Heart left ventricle (tissue), 16 donors: ENCODE results near the gene DDIT4L. TPM values are rescaled to one million over a fixed set of nuclear protein-coding genes. Genes with fewer than 3 reads are reported as not detected.
"Not testable (repeated sequence)": the region's sequence is repeated elsewhere in the genome, so short reads cannot be mapped to it uniquely, and the experiment has no call there.

ENCODE experiments used
- ATAC-seq, 4 donors: fragments of 200-7000 bp; cut with Tn5 transposase; one replicate each; pipeline ENCODE4 v1.9.1; 2020 to 2022; ENCODE audit warnings: moderate library complexity in 4 of 4, mild to moderate bottlenecking in 3 of 4, moderate number of reproducible peaks in 1 of 4
- DNase-seq, 5 donors: peaks; one replicate each; pipeline ENCODE4 v3.0.0-alpha.2; 2020
- H3K27ac ChIP-seq, 12 donors: fragments of 200-600 bp; sonication (generic) in 4 of 12; one replicate each; pipeline versions ENCODE4 v1.5.0 to v1.8.0; 2016 to 2022; ENCODE audit warnings: mild to moderate bottlenecking in 2 of 12
- H3K27me3 ChIP-seq, 9 donors: fragments of 200-600 bp; sonication (generic) in 2 of 9; one replicate each; pipeline versions ENCODE4 v1.5.1 to v1.8.0; 2016 to 2022; ENCODE audit warnings: mild to moderate bottlenecking in 3 of 9
- H3K36me3 ChIP-seq, 9 donors: fragments of 200-600 bp; sonication (generic) in 2 of 9; one replicate each; pipeline versions ENCODE4 v1.5.0 to v1.8.0; 2018 to 2022; ENCODE audit warnings: mild to moderate bottlenecking in 2 of 9
- H3K4me1 ChIP-seq, 12 donors: fragments of 200-600 bp; sonication (generic) in 4 of 12; one replicate each; pipeline versions ENCODE4 v1.5.0 to v1.8.0; 2016 to 2022; ENCODE audit warnings: mild to moderate bottlenecking in 3 of 12
- H3K4me3 ChIP-seq, 12 donors: fragments of 200-600 bp; sonication (generic) in 4 of 12; one replicate each; pipeline versions ENCODE4 v1.5.0 to v1.8.0; 2017 to 2022; ENCODE audit warnings: mild to moderate bottlenecking in 9 of 12, moderate library complexity in 4 of 12
- H3K9me3 ChIP-seq, 12 donors: fragments of 200-600 bp; sonication (generic) in 4 of 12; one replicate each; pipeline versions ENCODE4 v1.5.0 to v1.8.0; 2016 to 2022; ENCODE audit warnings: mild to moderate bottlenecking in 1 of 12
- POLR2A ChIP-seq, 2 donors: fragments of 450-650 bp; IDR thresholded peaks; one replicate each; pipeline ENCODE4 v1.6.1; 2017; ENCODE audit warnings: antibody characterized with exemption in 2 of 2, mild to moderate bottlenecking in 2 of 2, moderate library complexity in 2 of 2
- WGBS, 4 donors: extraction: QIAGEN DNeasy Blood & Tissue Kit in 2 of 4; methylation state at CpG; one replicate each; pipeline versions ENCODE4 v1.1.5 to v1.1.7; 2013 to 2018; 5-methylcytosine and 5-hydroxymethylcytosine counted together
- intact Hi-C, 10 donors: fragments of 100-400 bp; cut with DNase I; formaldehyde crosslinking; loops; one replicate each; pipeline versions ENCODE4 v1.11.1 to v1.14.2; 2022
- polyA plus RNA-seq, 2 donors: library from polyadenylated mRNA; stranded (reverse); fragments of 200-250 nt; gene quantifications; one replicate each; pipeline ENCODE4 v1.2.3, GENCODE V29; 2013
- total RNA-seq, 9 donors: library from RNA; depleted of rRNA in 2 of 9; stranded (reverse); fragments of >200 nt in 2 of 9; fragmentation: NEBNext Ultra II Directional in 3 of 9; extraction: Animal tissue kit (Norgen Biotek cat#: 25700) in 3 of 9; gene quantifications; one replicate each; pipeline versions ENCODE4 v1.1.0 to v1.2.4, GENCODE V29; 2016 to 2023
- TF ChIP-seq, protein P1 (sequence below), 12 donors: fragments of 200-600 bp; sonication (generic) in 4 of 12; IDR thresholded peaks; one replicate each; pipeline versions ENCODE4 v1.5.0 to v1.8.0; 2018 to 2022; ENCODE audit warnings: antibody characterized with exemption in 12 of 12, mild to moderate bottlenecking in 5 of 12
- donor health status: ischemic (EF 13 %, LVEDD 7.1; RV severe dilation, severe dysfunction).
- donor health status: healthy with polysubstance abuse.
- donor health status: DM: no; HTN: yes; CAD: no.
- donor health status: DM: no; HTN: no; CAD: no.
- donor health status: ischemic (EF 25% LVEDD 6.9; RV normal size, moderate dysfunction).
- donor health status: ischemic (EF 25% LVEDD 5.7; RV mildly dilated, moderate dysfunction).
- donor health status: healthy.
- donor health status: DM: yes; HTN: yes; CAD: no.
- donor health status: ischemic (EF 35%, LVEDD 5.7; RV mildly dilated, moderate dysfunction).
- donor health status: nonischemic (EF 11% LVEDD 7.7; RV severe dilation, severe dysfunction).
- donor health status: DM: yes; HTN: yes; CAD: no.
- donor health status: PGD.
- donor health status: ischemic (EF 29% LVEDD 5.4; RV normal size, mild dysfunction).
- donor health status: nonischemic (EF 23%, LVEDD 6.1; RV moderate dilation, normal function).

The DDIT4L gene
- total and polyA plus RNA-seq, 11 donors: 0.28 to 3.4 (median 0.46) TPM; not detected in 1

DNA sequence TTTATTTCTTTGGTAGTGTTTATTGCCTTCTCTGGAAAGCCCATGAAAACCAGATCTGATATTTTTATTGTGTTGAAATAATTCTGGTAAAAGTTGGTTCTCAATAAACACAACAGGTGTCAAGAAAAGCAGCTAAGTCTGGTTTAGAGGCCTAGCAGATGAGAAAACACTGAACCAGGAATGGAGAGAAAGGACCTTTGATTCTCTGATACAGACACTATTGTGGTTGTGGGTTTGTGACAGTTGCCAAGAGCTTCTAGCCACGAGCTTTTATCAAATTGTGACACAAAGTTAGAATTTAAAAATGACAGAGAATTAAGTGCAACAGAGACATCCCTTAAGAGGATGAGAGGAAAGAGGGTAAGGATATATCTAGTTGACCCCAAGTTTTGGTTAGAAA, 42.6 kb downstream of the DDIT4L start:
- H3K36me3 ChIP-seq: no peaks in the 10 kb centered on the region
- DNase-seq (no peak), ATAC-seq (no peak)
- no peak overlapping the region for H3K4me3 ChIP-seq
- peaks cover 0 to 8% (median 0%) of the 10 kb centered on the region in 12 donors for H3K4me1 ChIP-seq
- no peaks in the 10 kb centered on the region for H3K27me3 ChIP-seq
- TF ChIP-seq, protein P1, sequence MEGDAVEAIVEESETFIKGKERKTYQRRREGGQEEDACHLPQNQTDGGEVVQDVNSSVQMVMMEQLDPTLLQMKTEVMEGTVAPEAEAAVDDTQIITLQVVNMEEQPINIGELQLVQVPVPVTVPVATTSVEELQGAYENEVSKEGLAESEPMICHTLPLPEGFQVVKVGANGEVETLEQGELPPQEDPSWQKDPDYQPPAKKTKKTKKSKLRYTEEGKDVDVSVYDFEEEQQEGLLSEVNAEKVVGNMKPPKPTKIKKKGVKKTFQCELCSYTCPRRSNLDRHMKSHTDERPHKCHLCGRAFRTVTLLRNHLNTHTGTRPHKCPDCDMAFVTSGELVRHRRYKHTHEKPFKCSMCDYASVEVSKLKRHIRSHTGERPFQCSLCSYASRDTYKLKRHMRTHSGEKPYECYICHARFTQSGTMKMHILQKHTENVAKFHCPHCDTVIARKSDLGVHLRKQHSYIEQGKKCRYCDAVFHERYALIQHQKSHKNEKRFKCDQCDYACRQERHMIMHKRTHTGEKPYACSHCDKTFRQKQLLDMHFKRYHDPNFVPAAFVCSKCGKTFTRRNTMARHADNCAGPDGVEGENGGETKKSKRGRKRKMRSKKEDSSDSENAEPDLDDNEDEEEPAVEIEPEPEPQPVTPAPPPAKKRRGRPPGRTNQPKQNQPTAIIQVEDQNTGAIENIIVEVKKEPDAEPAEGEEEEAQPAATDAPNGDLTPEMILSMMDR (IDR thresholded peaks at IDR 0.05): no peak
- TF ChIP-seq POLR2A (IDR thresholded peaks at IDR 0.05): no peak
- H3K9me3 ChIP-seq: no peaks in the 10 kb centered on the region
- intact Hi-C loops: no loop called here
- H3K27ac ChIP-seq: no peak overlapping the region
- 22 to 47% (median 32%) methylated on average over 1 of the region's 1 CpG for WGBS, 4 donors

DNA sequence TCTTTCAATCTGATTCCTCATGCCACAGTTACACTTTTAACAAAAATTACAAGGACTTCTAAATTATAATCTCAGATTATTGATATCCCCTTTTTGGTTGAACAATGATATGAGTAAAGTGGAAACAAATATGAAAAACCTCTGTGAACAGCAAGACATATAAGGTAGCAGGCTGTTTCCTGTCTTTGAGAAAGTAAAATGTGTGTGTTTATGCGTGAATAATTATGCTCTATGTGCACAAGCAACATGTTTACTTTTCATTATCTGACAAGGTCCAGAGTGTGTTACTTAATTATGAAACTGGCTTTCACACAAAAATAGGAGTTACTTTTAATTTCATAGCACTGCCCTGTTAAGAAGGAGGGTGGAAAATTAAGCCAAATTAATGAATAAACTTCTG, 43.1 kb downstream of the DDIT4L start:
- Histone ChIP-seq H3K27me3 (no peaks in the 10 kb centered on the region), H3K4me1 (peaks cover 0 to 7% (median 0%) of the 10 kb centered on the region in 12 donors), H3K9me3 (no peaks in the 10 kb centered on the region), H3K4me3 (no peak overlapping the region), H3K36me3 (no peaks in the 10 kb centered on the region), H3K27ac (no peak overlapping the region)
- TF ChIP-seq POLR2A (IDR thresholded peaks at IDR 0.05): no peak
- TF ChIP-seq, protein P1 (IDR thresholded peaks at IDR 0.05): no peak
- ATAC-seq: no peak
- intact Hi-C loops: no loop called here
- no peak for DNase-seq
- 63 to 66% (median 65%) methylated on average over 1 of the region's 1 CpG for WGBS, 4 donors

DNA sequence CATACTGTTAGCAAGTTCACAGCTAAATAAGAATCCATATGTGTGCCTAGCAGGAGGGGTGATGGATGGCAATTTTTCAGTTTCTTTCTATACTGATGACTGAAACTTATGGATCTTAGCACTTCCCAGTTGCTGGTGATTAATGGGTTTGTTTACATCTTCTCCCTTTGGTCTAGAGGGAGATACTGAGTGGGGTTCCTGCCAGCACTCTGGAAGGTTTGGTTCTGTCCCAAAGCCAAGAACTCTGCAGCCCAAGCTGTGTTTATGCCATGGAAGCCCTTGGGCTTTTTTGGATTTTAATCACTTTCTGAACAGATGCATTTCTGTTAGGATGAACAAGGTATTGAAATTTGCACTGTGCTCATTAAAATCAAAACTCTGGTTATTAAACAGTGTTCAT, 43.5 kb downstream of the DDIT4L start:
- Histone ChIP-seq H3K27me3 (no peaks in the 10 kb centered on the region), H3K9me3 (no peaks in the 10 kb centered on the region), H3K27ac (no peak overlapping the region), H3K36me3 (no peaks in the 10 kb centered on the region), H3K4me3 (no peak overlapping the region), H3K4me1 (peaks cover 0 to 3% (median 0%) of the 10 kb centered on the region in 12 donors)
- intact Hi-C loops: no loop called here
- ATAC-seq (no peak), DNase-seq (no peak)
- TF ChIP-seq POLR2A (IDR thresholded peaks at IDR 0.05): no peak
- TF ChIP-seq, protein P1 (IDR thresholded peaks at IDR 0.05): no peak

DNA sequence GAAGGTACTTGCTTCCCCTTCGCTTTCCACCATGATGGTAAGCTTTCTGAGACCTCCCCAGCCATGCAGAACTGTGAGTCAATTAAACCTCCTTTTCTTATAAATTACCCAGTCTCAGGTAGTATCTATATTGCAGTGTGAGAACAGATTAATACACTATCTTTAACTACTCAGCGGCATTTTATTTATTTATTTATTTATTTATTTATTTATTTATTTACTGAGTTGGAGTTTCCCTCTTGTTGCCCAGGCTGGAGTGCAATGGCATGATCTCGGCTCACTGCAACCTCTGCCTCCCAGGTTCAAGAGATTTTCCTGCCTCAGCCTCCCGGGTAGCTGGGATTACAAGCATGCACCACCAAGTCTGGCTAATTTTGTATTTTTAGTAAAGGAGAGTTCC, 52.9 kb downstream of the DDIT4L start:
- peaks cover 0 to 22% (median 0%) of the 10 kb centered on the region in 12 donors for H3K9me3 ChIP-seq
- 94 to 96% (median 95%) methylated on average over 4 of the region's 4 CpGs for WGBS, 4 donors
- intact Hi-C loops, H3K4me3 ChIP-seq, H3K27ac ChIP-seq, H3K27me3 ChIP-seq, H3K4me1 ChIP-seq, H3K36me3 ChIP-seq, DNase-seq, ATAC-seq: not testable (repeated sequence)

Other genes starting within 250 kb of the DDIT4L start
- 10 to 100 TPM in 7 of 9 donors, 1 to 10 TPM in 2; 8.9 to 26.7 (median 16.2) TPM for gene DNAJB14, start 243.8 kb downstream of the DDIT4L start, total RNA-seq
- 10 to 100 TPM in 1 of 2 donors, 1 to 10 TPM in 1; 5.4 to 11.5 TPM for gene DNAJB14, start 243.8 kb downstream of the DDIT4L start, polyA plus RNA-seq
- gene H2AZ1, start 240.2 kb downstream of the DDIT4L start, total RNA-seq: 100 to 1,000 TPM in 3 of 9 donors, 10 to 100 TPM in 6; 41.1 to 160 (median 81.9) TPM
- gene H2AZ1, start 240.2 kb downstream of the DDIT4L start, polyA plus RNA-seq: 100 to 1,000 TPM in 1 of 2 donors, 10 to 100 TPM in 1; 57.3 to 255 TPM